Transverse colon (tissue), 4 donors: Measurements from ENCODE around the gene ATP6V1G1.

ENCODE experiments used
- POLR2AphosphoS5 ChIP-seq, 3 donors: sonication (generic); formaldehyde crosslinking; IDR thresholded peaks; one replicate each; pipeline ENCODE4 v1.6.1; 2016; ENCODE audit warnings: antibody characterized with exemption in 3 of 3
- TF ChIP-seq, protein P1 (sequence below), 5 experiments: fragments of 200-600 bp in 3 of 5; fragments of 450-650 bp in 2 of 5; sonication (generic) in 3 of 5; IDR thresholded peaks; 1 replicate in 2 of 5; 2 replicates in 3 of 5; pipeline ENCODE4 v1.5.1; 2016 to 2017; ENCODE audit warnings: antibody characterized with exemption in 5 of 5, inconsistent platforms in 3 of 5, mild to moderate bottlenecking in 2 of 5, moderate library complexity in 1 of 5

DNA sequence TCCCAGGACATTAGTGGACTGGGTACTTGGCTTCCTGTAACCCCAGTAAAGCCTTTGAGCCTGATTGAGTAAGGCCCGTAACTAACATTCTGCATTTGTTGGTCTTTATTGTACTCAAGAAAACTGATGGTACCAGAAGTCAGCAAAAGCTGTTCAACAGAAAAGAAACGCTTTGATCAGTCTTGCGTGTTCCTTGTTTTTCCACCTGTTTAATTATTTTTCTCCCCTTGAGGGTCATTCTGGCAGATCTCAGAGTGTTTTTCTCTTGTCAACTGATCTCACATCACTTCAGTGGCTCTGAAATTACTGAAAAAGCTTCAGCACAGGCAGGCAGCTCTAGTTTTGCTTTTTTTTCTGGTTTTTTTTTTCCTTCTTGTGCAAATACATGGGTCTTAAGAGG lies 17.4 kb downstream of the ATP6V1G1 start:
- no peak for TF ChIP-seq POLR2AphosphoS5 (IDR thresholded peaks at IDR 0.05)
- TF ChIP-seq, protein P1, sequence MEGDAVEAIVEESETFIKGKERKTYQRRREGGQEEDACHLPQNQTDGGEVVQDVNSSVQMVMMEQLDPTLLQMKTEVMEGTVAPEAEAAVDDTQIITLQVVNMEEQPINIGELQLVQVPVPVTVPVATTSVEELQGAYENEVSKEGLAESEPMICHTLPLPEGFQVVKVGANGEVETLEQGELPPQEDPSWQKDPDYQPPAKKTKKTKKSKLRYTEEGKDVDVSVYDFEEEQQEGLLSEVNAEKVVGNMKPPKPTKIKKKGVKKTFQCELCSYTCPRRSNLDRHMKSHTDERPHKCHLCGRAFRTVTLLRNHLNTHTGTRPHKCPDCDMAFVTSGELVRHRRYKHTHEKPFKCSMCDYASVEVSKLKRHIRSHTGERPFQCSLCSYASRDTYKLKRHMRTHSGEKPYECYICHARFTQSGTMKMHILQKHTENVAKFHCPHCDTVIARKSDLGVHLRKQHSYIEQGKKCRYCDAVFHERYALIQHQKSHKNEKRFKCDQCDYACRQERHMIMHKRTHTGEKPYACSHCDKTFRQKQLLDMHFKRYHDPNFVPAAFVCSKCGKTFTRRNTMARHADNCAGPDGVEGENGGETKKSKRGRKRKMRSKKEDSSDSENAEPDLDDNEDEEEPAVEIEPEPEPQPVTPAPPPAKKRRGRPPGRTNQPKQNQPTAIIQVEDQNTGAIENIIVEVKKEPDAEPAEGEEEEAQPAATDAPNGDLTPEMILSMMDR (IDR thresholded peaks at IDR 0.05) = no peak
